ENCODE measurements around the gene POLR2A.

DNA sequence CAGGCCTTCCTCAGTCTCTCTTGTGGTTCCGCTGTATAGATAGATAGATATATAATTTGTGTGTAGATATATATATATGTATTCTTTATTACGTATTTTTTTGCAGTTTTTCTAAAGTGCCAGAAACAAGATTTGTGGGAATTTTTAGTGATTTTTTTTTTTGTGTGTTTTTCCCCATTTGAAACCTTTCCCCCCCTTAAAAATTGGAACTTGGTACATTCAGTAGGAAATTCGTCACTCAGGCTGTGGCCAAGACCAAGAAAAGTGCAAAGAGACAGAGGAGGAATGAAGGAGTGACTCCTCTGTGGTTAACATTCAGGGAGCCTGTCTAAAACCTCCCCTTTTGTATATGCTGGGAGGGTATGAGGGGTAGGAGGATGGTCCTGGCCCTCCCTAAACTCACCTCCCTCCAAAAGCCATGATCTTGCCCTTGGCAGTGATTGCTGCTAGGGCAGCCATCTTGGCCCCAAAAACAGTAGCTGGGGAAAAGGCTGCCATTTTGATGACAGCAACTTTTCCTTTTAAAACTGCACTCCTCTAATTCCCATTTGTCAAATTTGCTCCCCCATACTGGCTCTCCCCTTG is 24.1 kb upstream of the POLR2A start:
- TF ChIP-seq, protein P1, sequence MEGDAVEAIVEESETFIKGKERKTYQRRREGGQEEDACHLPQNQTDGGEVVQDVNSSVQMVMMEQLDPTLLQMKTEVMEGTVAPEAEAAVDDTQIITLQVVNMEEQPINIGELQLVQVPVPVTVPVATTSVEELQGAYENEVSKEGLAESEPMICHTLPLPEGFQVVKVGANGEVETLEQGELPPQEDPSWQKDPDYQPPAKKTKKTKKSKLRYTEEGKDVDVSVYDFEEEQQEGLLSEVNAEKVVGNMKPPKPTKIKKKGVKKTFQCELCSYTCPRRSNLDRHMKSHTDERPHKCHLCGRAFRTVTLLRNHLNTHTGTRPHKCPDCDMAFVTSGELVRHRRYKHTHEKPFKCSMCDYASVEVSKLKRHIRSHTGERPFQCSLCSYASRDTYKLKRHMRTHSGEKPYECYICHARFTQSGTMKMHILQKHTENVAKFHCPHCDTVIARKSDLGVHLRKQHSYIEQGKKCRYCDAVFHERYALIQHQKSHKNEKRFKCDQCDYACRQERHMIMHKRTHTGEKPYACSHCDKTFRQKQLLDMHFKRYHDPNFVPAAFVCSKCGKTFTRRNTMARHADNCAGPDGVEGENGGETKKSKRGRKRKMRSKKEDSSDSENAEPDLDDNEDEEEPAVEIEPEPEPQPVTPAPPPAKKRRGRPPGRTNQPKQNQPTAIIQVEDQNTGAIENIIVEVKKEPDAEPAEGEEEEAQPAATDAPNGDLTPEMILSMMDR (conservative IDR thresholded peaks at IDR 0.05; ENCODE audit: low read length) = no peak
- TF ChIP-seq EZH2phosphoT487 (IDR thresholded peaks at IDR 0.05; ENCODE audit: borderline replicate concordance) = no peak
